GM12892 (cell line): ENCODE results near the gene TMC8.

Experiments used
- DNase-seq: peaks from one replicate; pipeline ENCODE4 v3.0.0; 2011; ENCODE audit not compliant: insufficient read length
- FAIRE-seq: peaks from 2 replicates; lab custom pipeline; 2011; peaks lifted over from hg19 to GRCh38; lab: Jason Lieb, UNC
- POLR2A ChIP-seq: IDR thresholded peaks from 2 replicates; pipeline ENCODE4 v1.6.1; 2011; ENCODE audit warnings: low read depth, low read length, control low read depth
- POLR2AphosphoS5 ChIP-seq: IDR thresholded peaks from 2 replicates; pipeline ENCODE4 v1.6.1; 2011; ENCODE audit warnings: low read depth, low read length, control low read depth
- TAF1 ChIP-seq: IDR thresholded peaks from 2 replicates; pipeline ENCODE4 v1.6.1; 2011; ENCODE audit warnings: low read depth, mild to moderate bottlenecking, control low read depth, low read length, borderline replicate concordance

Gene TMC8

DNA sequence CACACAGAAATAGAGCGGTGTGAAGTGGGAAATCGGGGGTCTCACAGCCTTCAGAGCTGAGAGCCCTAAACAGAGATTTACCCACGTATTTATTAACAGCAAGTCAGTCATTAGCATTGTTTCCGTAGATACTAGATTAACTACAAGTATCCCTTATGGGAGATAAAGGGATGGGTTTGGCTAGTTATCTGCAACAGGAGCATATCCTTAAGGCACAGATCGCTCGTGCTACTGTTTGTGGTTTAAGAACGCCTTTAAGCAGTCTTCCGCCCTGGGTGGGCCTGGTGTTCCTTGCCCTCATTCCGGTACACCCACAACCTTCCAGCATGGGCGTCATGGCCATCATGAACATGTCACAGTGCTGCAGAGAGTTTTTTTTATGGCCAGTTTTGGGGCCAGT is 29.0 kb upstream of the TMC8 start:
- TF ChIP-seq TAF1 (no peak), POLR2A (no peak), POLR2AphosphoS5 (no peak)
- no peak for FAIRE-seq
- no peak for DNase-seq

DNA sequence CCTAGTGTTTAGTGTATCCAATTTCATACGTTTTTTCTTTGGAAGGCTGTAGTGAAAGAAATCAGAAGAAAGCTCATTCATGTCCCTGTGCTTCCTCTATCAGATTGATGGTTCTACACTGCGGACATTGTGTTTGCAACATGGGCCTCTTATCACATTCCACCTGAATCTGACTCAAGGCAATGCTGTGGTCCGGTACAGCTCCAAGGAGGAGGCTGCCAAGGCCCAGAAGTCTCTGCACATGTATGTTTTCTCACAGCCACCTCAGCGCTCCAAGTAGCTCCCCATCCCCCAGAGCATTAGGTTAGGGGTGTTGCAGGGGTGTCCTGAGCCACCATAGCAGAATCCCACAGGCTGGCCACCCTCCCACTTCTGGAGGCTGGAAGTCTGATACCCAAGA is 27.3 kb upstream of the TMC8 start:
- TF ChIP-seq POLR2A (no peak), POLR2AphosphoS5 (no peak), TAF1 (no peak)
- no peak for DNase-seq
- no peak for FAIRE-seq

DNA sequence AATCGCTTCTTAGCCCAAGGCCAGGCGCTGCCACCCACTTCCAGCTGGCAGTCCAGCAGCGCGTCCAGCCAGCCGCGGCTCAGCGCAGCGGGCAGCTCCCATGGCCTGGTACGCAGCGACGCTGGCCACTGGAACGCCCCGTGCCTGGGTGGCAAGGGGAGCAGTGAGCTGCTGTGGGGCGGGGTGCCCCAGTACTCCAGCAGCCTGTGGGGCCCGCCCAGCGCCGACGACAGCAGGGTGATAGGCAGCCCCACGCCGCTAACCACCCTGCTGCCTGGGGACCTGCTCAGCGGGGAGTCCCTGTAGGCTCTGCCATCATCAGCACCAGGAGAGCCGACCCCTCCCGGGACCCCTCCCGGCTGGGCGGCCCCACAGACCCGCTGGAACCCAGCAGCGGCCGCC is 26.0 kb upstream of the TMC8 start:
- DNase-seq (no peak), FAIRE-seq (no peak)
- no peak for TF ChIP-seq POLR2A
- TF ChIP-seq POLR2AphosphoS5, result no peak
- TF ChIP-seq TAF1, result no peak

DNA sequence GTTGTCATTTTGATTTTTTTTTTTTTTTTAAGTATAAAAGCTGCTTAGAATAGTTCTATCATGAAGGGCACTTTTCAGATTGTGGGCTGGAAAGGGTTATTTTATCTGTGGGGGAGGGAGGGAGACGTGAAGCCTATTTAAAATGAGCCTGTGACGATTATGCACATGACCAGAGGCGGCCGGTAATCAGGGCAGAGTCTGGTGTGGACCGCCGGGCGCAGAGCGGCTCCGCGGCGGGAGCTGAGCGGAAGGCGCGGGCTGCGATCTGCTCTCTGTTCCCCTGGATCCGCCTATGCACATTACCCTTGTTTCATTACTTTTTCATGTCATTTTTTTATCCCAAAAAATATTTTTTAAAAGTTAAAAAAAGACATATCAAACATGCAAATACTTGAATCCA is 25.5 kb upstream of the TMC8 start:
- TF ChIP-seq TAF1, result no peak
- TF ChIP-seq POLR2A, result no peak
- TF ChIP-seq POLR2AphosphoS5, result no peak
- FAIRE-seq (no peak), DNase-seq (no peak)

DNA sequence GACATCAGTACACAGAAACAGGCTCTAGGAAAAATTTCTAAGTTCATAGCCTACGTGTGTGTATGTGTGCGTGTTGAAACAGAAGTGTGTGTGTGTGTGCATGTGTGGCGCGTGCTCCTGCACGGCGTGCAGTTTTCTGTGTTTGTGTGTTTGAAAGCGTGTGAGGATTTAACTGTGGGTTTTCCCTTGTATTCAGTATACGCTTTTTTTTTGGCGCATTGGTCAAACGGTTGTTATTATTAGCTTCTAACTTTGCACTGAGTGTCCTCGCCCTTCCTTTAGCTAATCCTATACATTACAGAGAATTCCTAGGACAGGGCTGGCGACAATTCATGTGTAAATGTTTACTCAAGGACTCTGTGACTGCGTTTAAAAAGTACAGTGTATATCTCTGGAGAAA is 25.0 kb upstream of the TMC8 start:
- no peak for DNase-seq
- FAIRE-seq, result no peak
- TF ChIP-seq TAF1, result no peak
- no peak for TF ChIP-seq POLR2A
- no peak for TF ChIP-seq POLR2AphosphoS5

DNA sequence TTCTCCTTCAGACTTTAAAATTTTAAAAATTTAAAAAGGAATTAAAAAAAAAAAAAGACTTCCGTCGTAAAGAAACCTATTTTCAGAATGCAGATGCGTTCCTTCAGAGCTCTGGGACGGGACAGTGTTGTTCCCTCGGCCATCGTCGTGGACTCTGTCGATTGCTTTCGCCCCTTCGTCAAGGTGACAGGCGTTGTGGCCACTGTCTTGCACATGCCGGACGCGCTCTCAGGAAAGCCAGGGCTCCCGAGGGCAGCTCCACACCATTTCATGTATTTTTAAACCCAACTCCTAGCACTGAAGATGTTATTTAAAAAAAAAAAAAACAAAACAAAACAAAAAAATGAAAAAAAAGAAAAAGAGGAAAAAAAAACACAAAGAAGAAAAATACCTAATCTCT is 24.4 kb upstream of the TMC8 start:
- DNase-seq (no peak), FAIRE-seq (no peak)
- TF ChIP-seq TAF1 (no peak), POLR2A (no peak), POLR2AphosphoS5 (no peak)

DNA sequence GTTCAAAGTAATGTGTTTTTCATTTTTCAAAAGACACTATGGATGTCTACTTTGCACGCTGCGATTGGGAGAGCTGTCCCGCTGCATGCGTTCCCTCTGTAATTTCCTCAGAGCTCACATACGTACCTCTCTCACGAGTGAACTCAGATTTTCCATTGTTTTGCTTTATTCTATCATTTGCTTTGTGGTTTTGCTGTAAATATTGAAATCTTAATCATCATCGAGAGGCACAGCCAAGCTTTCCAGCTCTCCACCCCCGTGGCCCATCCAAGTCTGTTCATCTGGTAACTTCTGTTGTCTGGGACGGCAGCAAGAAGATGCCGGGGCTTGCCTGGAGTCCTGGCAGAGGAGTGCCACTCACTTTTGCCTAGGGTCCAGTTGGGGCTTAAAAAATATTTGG is 23.1 kb upstream of the TMC8 start:
- FAIRE-seq (no peak), DNase-seq (no peak)
- TF ChIP-seq POLR2A (no peak), POLR2AphosphoS5 (no peak), TAF1 (no peak)

DNA sequence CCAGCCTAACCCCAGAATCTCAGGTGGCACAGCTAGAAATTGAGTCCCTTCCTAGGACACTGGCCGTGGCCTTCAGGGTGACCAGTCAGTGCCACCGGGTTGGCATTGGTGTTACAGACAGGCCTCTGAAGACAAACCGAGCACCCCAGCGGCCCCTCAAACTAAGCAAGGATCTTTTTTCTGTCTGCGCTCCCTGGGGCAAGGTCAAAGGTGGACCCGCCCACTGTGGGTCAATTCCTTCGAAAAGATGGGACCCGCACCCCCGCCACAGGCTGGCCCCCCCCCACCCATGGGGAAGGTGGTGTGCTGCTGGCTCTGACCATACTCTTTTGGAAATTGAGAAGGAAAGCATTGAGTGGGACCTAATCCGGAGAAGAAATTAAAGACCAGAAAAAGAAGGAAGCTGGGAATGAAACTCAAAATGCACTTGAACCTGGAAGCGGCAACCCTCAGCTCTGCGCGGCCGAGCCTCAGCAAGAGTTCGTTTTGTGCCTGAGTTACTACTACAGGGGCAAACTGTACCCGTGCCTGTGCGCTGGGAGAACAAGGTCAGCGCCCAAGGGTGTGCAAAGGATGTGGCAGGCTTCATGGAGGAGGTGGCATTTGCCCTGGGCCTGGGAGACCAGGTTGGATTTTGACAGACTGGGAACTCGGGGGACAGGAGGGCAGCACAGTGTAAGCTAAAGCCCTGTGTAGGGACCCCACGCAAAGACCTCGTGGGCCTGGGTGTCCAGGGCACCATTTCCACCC is 22.4 kb upstream of the TMC8 start:
- DNase-seq (no peak), FAIRE-seq (no peak)
- no peak for TF ChIP-seq POLR2AphosphoS5
- TF ChIP-seq POLR2A, result no peak
- TF ChIP-seq TAF1, result no peak

- no peak for DNase-seq
- TF ChIP-seq TAF1 (no peak), POLR2A (no peak)
Observed at GRCh38 chr17:78108726-78109488, 21.7 kb upstream of the TMC8 start.

GRCh38 chr17:78109489-78109761 is 21.1 kb upstream of the TMC8 start:
- FAIRE-seq (no peak), DNase-seq (no peak)
- TF ChIP-seq POLR2A, result no peak
- no peak for TF ChIP-seq TAF1
- TF ChIP-seq POLR2AphosphoS5, result no peak

More at GRCh38 chr17:78108726-78109488, 21.7 kb upstream of the TMC8 start:
- FAIRE-seq, result no peak

DNA sequence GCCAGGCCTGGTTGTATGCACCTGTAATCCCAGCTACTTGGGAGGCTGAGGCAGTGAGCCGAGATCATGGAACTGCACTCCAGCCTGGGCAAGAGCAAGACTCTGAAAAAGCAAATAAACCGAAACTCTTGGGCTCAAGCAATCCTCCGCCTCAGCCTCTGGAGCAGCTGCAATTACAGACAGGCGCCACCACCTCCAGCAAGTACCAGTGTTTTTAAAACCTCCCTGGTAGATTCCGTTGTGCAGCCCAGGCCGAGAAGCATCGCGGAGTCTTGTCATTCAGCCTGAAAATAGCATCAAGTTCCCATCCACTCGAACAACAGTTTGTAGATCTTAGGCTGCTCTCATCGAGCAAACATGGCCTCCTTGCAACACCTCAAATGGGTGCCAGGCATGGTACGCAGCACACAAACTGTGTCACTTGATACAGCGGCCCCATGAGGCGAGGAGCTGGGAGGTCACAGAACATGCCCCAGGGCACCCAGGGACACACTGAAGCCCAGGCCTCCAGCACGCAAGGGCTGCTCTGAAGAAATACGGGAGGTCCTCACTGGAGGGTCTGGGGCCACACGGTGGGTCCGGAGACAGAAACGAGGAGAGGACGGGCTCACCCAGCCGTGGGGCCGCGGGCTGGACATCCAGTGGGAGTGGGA is 20.1 kb upstream of the TMC8 start:
- TF ChIP-seq TAF1, result no peak
- FAIRE-seq (no peak), DNase-seq (no peak)

DNA sequence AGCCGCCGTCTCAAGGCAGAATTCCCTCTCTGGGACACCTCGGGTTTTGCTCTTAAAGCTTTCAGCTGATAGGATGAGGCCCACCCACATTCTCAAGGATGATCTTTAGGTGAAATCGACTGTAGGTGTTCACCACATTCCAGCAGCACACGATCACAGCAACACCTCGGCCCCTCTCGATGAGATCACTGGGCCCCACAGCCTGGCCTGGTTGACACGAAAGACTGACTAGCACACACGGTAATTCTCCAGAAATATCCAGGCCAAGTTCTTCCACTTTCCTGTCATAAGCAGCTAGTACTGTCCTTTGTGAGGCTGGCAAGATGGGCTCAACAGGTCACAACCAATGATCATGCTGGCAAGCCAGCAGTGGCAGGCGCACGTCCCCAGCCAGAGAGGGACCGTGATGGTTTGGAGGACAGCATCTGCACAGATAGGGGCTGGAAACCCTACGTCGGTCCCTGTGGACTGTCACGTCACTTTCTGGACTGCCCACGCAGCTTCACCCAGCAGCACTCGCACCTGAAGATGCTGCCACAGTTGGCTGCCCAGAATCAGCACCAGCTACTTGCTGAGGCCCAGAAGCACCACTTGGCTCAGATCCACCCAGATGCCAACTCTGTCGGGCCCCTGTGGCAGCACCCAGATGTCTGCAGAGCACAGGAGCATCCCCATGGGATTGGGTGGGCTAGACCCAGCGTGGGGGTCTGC is 19.4 kb upstream of the TMC8 start:
- no peak for TF ChIP-seq POLR2AphosphoS5
- no peak for TF ChIP-seq TAF1
- TF ChIP-seq POLR2A, result no peak
- DNase-seq (no peak), FAIRE-seq (no peak)
